ENCODE measurements around the gene MTRR.

GRCh38 chr5:7850395-7851239 is 18.3 kb upstream of the MTRR start, which contains the start of gene CFAP90:
- TF ChIP-seq EZH2phosphoT487 (IDR thresholded peaks at IDR 0.05; ENCODE audit: low read depth) (no peak), CTCF (IDR thresholded peaks at IDR 0.05; ENCODE audit: low read depth, low read length) (no peak)

Measured in OCI-LY3 (cell line).